Inflammatory macrophage (primary cell): ENCODE data around the gene ACTN4.

Experiments used
- DNase-seq, 2 donors: peaks; one replicate each; pipeline ENCODE4 v3.0.0-alpha.2; 2020 to 2022

The ACTN4 gene

DNA sequence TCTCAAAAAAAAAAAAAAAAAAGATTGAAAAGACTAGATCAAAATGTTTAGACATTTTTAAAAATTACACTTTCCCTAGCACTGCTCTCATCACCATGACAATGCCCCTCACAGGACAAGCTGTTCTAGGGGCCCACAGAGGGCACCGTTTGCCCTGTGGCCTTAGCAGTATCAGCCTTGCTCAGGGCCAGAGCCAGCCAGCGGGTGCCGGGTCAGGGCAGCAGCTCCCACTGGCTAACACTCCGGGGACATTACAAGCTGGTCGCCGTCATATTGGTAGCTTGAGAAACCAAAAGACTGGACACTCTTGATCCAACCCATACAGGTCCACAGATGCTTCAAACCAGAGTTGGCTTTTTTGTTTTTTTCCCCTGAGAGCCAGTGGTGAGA is 78.8 kb downstream of the ACTN4 start:
- no peak for DNase-seq

DNA sequence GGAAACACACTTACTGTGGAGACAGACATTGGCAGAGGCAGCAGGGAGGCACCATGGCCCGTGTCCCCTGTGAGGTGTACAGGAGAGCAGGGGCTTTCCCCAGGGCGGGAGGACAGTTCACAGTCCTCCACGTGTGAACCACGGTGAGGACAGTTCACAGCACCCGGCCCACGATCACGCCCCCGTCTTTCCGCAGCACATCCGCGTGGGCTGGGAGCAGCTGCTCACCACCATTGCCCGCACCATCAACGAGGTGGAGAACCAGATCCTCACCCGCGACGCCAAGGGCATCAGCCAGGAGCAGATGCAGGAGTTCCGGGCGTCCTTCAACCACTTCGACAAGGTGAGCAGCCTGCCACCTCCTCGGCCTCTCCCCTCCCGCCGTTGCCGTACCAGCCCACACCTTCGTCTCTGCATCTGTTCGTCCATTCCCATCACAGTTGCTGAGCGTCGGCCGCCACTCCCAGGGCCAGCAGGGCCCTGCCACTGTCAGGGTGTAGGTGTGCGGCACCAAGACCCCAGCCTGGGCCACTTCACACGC is 79.4 kb downstream of the ACTN4 start:
- DNase-seq: no peak

DNA sequence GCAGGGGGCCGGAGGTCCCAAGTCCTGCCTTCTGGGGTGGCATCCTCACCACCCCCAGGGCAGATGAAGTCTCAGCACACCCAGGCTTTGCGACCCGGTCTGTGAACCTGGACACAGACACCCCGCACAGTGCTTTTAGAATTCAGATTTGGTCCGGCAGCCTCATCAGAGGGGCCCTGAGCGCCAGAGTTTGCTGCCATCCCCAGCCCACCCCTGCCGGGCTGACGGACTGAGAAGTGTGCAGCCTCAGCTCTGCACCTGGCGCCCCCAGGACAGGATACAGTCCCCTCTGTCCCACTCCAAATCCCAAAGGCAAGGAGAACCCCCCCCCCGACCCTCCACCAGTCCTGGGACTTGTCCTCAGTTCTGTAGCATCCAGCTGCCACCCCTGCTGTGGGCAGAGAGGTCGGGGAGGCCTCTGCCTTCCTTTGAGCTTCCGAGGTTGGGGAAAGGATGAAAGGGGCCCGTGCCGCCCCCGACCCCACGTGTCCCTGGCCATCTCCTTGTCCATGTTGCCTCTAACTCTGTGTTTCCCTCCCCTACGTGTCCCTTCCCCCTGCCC is 79.9 kb downstream of the ACTN4 start:
- DNase-seq: no peak

DNA sequence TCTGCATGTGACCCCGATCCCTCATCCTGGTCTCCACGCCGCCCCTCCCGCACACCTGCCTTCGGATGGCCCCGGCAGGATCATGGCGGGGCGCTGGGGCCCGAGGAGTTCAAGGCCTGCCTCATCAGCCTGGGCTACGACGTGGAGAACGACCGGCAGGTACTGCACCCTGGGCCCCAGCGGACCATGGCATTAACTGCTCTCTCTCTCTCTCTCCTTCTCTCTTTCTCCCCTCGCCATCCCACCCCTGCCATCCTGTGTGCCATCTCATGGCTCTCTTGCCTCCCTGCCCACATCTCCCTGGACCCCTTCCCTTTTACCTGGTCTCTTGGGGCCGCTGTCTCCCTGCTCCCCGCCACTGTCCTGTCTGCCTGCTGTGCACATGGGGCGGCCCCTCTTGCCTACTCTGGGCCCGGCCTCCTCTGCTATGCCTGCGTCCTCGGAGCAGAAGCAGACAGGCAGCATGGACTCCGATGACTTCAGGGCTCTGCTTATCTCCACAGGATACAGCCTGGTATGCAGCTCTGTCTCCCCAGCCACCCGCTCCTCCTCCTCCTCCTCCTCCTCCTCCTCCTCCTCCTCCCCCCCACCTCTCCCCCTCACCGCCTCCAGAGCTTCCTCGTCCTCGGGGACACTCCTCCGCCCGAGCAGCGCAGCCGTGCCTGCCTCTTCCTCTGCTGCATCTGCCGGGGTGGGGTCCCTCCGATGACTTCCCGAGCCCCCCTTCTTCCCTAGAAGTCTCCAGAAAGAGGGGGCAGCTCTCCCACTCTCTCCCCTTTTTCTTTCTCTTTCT is 80.6 kb downstream of the ACTN4 start:
- DNase-seq: no peak

DNA sequence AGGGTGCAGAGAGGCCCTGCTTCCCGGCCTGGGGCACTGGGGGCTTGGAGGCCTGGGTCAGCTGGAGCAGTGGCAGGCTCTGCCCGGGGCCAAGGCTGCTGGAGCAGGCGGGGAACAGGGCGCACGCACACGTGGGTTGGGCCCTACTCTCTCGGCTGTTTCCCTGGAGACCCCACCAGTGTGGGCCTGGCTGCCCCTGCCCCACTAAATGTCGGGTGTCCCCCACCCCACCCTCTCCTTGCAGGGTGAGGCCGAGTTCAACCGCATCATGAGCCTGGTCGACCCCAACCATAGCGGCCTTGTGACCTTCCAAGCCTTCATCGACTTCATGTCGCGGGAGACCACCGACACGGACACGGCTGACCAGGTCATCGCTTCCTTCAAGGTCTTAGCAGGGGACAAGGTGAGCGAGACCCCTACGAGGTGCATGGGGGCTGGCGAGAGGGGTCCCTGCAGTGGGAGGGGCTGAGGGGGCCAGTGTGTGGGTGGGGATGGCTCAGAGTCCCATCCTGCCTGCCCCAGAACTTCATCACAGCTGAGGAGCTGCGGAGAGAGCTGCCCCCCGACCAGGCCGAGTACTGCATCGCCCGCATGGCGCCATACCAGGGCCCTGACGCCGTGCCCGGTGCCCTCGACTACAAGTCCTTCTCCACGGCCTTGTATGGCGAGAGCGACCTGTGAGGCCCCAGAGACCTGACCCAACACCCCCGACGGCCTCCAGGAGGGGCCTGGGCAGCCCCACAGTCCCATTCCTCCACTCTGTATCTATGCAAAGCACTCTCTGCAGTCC is 81.5 kb downstream of the ACTN4 start:
- no peak for DNase-seq

DNA sequence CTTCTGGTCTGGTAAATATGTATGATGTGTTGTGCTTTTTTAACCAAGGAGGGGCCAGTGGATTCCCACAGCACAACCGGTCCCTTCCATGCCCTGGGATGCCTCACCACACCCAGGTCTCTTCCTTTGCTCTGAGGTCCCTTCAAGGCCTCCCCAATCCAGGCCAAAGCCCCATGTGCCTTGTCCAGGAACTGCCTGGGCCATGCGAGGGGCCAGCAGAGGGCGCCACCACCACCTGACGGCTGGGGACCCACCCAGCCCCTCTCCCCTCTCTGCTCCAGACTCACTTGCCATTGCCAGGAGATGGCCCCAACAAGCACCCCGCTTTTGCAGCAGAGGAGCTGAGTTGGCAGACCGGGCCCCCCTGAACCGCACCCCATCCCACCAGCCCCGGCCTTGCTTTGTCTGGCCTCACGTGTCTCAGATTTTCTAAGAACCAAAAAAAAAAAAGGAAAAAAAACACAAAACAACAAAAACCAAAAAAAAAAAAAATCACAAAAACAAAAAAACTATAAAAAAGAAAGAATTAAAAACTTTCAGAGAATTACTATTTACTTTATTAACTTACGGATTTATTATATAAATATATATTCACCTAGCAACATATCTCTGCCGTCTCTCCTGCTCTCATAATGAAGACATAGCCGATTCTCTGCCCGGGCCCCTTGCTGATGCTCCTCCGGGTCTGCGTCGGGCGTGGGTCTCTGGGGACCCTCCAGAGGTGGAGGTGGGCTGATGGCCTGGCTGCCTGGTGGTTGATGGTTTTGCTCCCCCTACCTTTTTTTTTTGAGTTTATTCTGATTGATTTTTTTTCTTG is 82.4 kb downstream of the ACTN4 start:
- DNase-seq: peak; percentile 57 to 58

DNA sequence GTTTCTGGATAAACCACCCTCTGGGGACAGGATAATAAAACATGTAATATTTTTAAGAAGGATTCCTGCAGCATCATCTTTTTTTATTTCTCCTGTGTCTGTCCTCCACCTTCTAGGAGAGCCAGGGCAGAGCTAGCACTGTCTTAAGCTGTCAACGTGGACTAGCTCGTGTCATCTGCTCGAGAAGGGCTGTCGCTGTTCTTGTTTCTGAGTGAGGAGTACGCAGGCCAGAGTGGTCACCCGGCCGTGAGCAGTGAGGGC is 83.0 kb downstream of the ACTN4 start:
- no peak for DNase-seq

DNA sequence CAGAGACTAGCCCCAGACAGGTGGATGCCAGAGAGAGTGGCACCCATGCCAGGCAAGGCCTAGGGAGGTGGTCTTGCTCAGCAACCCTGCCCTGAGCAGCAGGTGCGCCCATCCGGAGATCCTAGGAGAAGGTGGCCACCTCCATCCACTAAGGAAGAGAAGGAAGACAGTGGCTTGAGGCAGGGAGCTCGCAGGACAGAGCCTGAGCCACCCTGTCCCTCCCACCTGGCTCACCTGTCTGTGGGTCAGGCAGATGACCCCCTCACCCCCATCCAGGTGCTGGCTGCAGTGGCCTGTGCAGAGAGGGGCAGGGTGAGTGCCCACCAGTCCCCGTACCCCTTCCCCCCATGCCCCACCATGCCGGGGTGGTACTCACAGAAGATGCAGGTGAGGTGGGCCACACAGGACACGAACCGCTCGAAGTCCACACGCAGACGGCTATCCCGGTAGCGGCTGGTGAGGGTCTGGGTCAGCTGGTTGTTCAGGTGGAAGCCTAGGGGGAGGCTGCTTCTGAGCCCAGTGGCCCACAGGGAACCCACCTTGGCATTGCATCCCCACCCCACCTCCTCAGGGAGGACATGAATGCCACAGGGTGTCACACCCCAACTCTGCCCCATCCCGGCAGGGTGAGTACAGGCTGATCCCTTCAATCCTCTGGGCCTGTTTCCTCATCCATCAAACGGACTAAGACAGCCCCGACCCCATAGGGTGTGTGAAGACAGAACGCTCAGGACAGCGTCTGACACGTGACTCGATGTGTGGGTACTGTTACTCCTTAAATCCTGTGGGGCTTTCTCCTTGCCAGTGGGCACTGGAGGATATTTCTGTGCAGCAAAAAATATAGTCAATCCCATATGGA is 83.5 kb downstream of the ACTN4 start:
- DNase-seq: no peak

DNA sequence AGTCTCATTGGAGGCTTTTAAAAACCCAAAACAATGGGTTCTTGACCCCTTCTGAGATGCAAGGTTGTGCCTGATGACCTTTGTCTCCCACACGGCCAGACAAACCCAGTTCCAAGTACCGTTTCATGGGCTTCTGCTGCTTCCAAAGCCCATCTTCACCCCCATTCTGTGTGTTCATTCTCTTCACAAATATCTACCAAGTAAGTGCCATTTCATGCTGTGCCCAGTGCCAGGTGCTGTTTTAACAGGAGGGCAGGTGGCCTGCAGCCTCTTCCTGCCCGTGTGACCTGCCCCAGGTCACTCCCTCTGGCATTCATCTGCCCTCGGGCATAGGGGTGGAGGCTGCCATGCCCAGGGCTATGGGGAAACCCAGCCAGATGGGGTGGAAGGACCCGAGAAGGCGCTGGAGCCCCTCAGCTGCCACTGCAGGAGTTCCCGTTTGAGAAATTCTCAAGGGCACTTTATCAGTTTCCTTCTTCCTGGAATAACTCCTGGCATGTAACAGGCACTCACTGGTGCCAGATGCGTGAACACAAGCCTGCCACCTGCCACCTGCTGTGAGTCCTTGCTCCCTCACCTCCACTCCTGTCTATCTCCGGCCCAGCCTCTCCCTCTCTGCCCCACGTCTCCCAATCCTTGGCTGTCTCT is 84.3 kb downstream of the ACTN4 start:
- no peak for DNase-seq

DNA sequence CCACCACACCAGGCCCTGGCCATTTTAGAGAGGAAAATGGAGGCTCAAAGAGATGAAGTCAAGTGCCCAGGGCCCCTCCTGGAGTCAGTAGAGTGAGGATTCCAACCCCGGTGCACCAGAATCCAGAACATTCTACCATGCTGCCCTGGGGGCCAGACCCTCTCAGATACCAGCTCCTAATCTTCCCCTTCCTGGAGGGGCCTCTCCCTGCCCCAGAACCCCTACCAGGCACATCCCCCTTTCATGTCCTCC is 85.7 kb downstream of the ACTN4 start:
- no peak for DNase-seq

DNA sequence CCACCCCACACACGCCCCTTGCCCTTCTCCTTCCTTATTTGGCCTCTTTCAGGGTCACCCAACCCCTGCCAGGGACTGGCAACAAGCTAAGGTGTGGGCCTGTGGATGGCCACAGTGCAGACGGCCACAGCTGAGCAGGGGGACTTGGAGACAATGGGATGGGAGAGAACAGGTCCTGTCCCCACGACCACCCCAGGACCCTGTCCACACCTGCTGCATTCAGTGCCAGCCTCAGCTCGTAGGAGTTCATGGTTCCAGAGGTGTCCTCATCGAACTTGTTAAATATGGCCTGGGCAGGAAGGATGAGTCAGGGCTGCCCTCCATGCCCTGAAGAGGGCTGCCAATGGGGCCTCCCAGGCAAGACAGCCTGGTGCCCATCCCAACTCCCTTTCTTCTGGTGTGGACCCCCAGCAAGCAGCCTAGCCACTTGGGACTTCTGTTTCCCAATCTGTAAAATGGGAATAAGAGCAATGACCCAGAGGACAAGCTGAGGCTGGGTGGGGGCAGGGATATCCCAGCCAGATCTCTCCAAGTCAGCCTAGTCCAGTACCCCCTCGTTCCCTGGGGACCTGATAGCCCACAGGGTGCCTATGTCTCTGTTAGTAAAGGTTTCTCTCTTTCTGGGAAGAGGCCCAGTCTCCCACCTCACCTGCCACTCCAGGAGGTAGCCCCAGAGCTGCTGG is 86.2 kb downstream of the ACTN4 start:
- no peak for DNase-seq

DNA sequence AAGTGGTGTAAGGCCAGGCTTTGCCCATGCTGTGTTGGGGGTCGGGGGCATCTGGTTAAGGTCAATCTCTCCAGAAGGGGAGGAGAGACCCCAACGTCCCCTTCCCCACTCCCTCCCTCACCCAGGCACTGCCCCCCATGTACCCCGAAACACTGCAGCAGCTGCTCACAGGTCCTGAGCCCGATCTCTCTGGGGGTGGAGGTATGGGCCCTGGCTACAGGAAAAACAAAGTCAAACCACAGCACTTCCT is 86.7 kb downstream of the ACTN4 start:
- no peak for DNase-seq

DNA sequence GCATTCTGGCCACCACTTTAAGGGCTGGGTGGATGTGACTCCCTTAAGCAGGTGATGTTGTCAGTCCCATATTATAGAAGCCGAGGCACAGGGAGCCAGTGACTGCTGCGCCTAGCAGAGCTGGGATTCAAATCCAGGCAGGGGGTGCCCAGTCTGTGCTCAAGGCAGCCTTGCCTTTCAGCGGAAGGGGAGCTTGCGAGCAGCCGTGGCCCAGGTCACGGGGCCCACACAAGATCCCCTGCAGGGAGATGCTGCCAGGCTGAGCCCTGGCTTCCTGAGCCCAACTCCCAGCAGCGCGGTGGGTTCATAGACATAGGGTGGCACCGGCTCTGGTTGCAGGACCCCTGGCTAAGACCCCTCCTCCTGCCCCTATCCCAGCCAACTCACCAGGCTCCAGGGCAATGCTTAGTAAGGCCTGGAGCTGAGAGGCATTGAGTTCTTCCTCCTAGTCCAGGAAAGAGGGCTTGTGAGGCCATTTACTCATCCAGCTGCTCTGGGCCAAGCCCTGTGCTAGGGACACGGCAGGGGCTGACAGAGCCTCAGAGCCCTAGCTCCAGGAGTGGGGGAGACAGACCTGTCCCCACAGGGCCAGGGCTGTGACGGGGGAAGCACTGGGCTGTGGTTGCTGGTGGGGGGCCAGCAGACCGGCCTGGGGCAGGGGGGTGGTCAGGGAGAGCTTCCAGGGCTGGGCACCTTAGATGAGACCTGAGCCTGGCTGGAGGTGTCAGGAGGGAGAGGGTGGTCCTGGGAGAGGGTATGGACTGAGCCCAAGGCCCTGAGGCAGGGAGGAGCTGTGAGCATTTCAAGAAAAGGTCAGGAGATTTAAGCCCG is 87.2 kb downstream of the ACTN4 start:
- peak in 1 of 2 donors; percentile 16 for DNase-seq

DNA sequence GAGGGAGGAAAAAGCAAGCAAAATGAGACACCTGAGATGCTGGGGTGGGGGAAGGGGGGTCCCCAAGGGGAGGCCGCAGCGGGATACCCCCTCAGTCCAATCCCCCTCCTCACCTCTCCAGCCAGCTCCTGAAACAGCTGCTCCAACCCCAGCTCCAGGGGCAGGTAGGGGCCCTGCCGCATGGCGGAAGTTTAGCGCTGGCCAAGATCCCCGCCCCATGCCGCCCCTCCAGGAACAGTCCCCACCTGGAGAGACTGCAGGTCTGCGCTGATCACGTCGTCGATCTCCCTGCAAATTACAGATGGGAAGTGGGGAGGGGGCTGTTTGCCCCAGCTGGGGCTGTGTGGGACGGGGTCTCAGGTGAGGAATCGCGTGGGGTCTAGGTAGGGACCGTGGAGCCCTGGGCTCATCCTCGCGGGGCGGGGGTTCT is 87.8 kb downstream of the ACTN4 start:
- DNase-seq: no peak

DNA sequence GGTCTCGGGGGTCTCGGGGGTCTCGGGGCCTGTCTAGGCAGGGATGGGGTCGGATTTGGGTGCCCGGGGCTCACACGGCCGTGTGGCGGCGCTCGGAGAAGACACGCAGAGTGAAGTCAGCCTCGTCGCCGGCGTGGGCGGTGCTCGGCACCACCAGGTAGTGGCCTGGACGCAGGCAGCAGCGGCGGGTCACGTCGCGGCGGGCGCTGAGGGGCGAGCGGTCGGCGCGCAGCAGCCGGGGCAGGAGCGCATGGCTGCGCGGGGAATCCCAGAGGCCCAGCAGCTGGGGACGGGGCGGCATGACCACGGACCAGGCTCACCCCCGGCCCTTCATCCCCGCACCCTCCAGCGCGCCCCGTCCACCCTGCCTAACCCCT is 88.6 kb downstream of the ACTN4 start:
- DNase-seq: peak in 1 of 2 donors; percentile 19

DNA sequence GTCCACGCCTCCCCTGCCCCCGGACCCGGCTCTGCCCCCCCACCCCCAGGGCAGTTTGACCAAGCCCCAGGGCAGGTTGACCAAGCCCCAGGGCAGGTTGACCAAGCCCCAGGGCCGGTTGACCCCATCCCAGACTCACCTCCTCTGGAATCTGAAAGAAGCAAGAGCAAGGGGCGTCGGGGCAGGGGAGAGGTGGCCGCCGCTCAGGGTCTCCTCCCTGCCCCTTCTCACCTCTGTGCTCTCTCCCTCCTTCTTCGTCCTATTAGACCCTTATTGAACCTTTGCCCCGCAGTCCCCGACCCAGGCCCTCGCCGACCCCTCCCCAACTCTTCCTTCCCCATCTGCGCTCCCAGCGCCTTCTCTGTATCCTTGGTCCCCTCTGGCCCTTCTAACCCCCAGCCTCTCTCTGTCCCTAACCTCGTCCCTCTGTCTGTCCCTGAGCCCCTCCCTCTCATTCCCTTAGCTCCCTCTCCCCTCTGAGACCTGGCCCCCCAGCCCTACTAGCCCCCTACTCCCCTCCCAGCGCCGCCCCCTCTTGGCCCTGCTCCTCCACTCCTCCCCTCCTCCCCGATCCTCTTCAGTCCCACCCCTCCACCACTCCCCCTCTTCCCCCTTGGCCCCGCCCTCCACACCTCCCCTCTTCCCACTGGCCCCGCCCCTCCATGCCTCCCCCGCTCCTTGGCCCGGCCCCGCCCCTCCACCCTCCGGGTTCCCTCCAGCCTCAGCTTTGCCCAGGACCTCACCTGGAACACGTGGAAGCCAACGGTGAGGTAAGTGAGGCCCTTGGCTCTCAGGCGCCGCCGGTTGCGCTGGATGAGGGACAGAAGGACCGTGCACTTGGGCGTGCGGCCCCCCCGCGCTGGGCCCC is 89.2 kb downstream of the ACTN4 start:
- DNase-seq: no peak

DNA sequence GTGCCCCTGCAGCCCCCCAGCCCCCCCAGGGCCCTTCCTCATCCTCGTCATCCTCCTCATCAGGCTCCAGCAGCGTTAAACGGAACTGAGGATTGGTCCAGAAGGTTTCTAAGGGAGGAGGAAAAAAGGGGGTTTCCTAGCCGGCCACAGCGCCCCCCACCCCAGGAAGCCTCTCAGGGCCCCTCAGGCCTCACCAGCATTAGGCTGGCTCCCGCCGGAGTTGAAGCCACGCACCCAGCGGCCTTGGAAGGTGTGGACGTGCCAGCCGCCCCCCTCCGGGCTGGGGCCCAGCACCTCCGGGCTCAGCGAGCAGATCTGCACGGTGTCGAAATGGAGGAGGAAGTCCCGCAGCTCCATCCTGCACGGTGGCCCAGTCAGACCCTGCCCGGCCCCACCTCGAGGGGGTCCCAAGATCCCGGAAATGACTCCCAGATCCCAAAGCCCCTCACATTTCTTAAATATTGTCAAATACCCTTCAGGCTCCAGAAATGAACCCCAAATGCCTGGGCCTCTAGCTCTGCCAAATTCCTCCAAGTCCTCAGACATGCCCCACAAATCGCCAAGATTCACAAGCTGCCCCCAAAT is 89.9 kb downstream of the ACTN4 start:
- DNase-seq: no peak

DNA sequence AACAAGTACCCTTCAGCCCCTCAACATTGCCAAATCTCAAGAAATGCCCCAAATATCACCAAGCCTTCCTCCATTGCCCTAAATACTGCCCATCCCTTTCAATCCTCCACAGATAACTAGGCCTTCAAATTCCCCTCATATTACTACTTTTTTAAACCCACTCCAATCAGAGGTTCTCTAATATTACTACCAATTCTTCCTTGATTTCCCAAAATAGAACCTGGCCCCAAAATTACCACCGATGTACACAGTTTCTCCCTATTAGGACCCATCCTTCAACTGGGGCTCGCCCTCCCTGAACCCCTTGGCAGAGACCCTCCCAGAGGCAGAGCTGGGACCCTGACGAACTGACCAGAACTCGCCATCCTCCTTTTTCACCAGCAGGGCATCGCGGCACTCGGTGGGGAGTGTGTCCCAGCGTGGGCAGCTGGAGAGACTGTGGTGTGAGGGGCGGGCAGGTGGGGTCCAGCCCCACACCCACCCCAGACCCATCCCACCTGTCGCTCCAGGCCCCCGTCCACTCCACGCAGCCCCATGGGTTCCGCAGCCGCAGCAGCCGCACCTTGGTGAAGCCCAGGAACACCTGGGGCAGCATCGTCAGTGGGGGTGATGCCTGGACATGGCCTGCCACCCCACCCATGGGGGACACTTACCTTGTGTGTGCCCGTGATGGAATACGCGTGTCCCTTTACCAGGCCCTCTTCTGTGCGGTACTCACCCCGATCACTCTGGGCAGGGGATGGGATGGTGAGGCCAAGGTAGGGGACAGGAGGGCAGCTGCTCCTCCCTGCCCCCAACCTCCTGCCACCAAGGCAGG is 90.7 kb downstream of the ACTN4 start:
- no peak for DNase-seq
